NCI-H82 (cell line): ENCODE results near the gene PDILT.
"Not testable (repeated sequence)": the region's sequence is repeated elsewhere in the genome, so short reads cannot be mapped to it uniquely, and the experiment has no call there.

Source experiments
- DNase-seq: peaks from one replicate; lab custom pipeline; 2025; lab: John Stamatoyannopoulos, UW

PDILT gene, protein sequence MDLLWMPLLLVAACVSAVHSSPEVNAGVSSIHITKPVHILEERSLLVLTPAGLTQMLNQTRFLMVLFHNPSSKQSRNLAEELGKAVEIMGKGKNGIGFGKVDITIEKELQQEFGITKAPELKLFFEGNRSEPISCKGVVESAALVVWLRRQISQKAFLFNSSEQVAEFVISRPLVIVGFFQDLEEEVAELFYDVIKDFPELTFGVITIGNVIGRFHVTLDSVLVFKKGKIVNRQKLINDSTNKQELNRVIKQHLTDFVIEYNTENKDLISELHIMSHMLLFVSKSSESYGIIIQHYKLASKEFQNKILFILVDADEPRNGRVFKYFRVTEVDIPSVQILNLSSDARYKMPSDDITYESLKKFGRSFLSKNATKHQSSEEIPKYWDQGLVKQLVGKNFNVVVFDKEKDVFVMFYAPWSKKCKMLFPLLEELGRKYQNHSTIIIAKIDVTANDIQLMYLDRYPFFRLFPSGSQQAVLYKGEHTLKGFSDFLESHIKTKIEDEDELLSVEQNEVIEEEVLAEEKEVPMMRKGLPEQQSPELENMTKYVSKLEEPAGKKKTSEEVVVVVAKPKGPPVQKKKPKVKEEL

DNA sequence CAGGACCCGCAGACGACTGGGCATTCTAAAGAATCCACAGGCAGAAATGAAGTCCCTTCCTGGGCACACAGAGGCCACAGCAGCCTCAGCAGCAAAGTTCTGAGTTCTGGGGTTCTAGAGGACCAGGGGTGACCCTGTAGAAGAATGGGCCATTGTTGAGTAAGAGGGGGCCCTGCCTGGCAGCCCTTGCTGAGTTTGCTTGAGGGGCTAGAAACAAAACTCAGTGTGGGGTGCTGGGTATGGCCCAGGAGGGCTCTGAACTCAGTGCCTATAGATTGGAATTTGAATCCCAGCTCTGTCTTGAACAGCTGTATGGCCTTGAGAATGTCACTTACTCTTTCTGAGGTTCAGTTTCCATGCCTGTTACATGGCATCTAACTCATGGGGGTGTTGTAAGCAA lies at the start of gene PDILT:
PDILT (minus strand) TSS at position 101 of the 400 bp plus-strand sequence. CDS start 5,437 bp downstream, outside the sequence.
- DNase-seq = no peak

DNA sequence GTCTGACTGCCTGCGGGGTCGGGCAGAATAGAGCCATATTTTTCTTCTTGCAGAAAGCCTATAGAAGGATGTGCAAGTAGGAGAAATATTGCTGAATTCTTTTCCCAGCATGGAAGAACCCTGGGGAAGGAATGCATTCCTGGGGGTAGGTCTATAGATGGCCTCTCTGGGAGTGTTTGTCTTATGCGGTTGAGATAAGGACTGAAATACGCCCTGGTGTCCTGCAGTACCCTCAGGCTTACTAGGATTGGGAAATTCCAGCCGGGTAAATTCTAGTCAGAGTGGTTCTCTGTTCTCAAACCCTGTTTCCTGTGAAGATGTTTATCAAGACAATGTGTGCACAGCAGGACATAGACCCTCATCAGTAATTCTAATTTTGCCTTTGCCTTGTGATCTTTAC lies 49.1 kb upstream of the PDILT start:
- not testable (repeated sequence) for DNase-seq

DNA sequence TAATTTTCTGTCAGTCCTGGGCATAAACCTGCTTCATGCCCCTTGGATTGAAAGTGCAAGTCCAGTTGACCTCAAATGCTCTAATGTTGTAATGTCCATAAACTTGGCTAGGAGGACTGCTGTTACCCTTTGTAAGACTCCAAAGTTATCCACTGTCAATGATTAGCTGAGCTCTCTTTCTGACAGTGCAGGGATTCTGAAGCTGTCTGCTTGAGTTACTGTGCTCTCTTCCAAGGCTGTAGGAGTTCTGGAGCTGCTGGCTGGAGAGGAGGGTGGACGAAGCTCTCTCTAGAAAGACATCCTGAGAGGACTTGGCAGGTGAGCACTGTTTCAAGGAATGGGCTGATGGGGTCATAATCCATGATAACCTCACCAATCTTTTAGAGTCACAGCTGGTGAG lies 46.8 kb upstream of the PDILT start, which contains the start of gene ACSM2A:
ACSM2A (plus strand) TSS at position 158 of the 400 bp plus-strand sequence. CDS start 8,594 bp downstream, outside the sequence.
- not testable (repeated sequence) for DNase-seq

DNA sequence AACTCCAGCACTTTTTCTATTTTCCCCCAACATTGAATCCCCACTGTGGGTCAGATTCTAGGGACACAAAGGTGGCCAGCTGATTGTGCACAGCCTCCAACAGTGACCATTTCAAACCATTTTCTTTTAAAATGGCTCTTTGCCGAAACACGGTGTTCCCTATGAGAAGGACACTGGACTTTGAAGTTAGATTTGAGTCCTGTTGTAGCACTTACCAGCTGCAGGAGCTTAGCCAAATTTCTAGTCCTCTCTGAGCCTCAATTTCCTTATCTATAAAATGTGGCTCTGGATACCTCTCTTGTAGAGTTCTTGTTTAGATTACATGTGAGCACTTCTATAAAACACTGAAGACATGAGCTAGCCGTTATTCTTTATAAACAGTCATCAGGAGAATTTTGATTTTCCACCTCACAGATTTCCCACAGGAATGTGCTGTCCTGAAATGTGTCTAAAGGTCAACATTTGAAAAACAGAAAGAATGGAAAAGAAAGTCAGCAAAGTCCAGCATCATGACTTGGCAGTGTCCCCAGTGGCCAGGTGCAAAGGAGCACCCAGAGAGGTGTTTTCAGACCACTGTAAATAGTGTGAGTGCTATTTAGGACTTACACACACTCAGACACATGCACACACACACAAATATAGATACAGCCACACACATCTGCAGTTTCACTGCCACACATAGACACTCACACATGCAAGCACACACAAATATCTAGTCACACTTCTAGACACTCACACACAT lies 42.3 kb upstream of the PDILT start:
- DNase-seq = not testable (repeated sequence)

DNA sequence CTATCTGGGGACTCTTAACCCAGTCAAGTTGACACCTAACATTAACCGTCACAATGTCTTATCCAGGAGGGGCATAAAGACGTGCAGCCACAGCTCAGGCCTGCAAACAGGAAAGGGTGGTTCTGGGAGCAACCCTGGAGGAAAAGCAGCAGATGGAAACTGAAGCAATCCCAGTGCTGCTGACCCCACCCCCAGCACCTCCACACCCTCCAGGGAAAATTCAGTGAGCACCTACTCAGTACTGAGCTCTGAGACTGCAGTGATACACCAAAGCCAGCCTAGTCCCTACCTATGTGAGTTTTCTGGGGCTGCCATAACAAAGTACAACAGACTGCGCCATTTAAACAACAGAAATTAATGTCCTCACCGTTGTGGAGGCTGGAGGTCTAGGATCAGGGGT lies 37.3 kb upstream of the PDILT start:
- DNase-seq = not testable (repeated sequence)

DNA sequence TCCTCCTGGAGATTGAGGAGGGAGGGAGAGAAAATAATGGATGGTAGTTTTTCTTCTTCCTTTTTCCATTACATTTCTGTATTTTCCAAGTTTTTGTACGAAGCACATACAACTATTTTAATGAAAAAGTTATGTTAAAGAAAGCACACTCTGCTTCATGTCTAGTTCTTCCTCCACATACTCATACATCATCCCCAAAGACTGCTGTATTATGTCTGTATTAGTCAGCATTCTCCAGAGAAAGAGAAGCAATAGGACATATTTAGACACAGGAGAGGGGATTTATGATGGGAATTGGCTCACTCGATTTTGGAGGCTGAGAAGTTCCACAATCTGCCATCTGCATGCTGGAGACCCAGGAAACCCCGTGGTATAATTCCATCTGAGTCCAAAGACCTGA lies 36.7 kb upstream of the PDILT start:
- no peak for DNase-seq

DNA sequence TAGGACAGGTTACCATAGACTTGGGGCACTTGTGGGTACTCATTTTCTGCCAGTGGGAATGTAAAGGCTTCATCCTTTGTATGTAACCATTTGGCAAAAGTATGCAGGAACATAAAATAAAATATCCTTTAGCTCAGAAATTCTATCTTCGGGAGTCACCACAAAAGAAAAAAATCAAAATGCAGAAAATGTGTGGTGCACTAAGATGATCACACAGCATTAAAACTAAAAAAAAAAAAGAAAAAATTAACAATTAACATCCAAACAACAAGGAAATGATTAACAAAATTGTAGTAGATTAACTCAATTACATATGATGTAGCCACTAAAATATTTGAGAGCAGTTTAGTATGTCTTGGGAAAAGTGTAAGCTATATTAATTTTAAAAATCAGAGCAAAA lies 36.2 kb upstream of the PDILT start:
- not testable (repeated sequence) for DNase-seq

DNA sequence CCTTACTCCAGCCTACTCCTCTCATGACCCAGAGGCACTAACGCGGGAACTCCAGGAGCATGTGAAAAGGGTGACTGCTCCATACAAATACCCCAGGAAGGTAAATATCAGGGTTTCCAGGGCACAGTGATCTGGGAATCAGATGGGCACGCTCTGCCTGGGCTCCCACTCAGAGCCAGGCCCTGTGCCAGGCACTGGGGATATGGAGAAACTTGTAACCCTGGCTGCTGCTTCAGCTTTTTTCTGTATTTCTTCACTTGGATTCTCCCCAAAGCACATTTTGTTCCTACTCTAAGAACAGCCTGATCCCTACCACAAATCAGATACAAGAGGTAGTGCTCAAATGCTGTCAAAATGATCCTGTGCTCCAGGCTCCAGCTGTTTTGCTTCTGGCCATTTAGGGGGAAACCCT lies 35.3 kb upstream of the PDILT start:
- DNase-seq = not testable (repeated sequence)

DNA sequence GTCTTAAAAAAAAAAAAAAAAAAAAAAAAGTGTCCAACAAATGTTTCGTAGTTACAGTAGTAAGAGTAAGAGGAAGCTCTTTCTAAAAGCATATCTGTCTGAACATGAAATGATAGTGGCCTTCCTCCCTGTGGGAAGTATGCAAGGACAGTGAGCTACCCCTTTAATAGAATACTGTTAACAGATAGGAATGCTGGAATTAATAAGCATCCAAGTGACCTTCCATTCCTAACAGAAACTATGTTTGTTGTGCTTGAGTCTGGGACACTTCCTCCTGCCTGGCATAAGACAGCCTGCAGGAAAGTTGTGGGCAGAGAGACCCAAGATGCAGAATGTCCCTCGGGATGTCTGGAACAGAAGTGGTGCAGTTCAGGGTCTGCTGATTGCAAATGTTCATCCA lies 34.4 kb upstream of the PDILT start:
- not testable (repeated sequence) for DNase-seq

DNA sequence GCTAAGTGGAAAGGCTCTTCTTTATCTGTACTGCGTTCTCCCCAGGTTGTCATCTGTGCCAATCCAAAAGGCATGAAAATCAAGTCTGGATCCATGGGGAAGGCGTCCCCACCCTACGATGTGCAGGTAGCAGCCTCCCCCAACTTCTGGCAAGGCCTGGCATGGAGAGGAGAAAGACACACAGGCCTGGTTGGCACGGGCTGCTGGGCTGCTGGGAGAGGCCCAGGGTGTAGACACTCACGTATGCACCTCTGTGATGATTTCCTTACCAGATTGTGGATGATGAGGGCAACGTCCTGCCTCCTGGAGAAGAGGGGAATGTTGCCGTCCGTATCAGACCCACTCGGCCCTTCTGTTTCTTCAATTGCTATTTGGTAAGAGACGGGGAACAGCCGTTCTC lies 26.4 kb upstream of the PDILT start:
- no peak for DNase-seq

DNA sequence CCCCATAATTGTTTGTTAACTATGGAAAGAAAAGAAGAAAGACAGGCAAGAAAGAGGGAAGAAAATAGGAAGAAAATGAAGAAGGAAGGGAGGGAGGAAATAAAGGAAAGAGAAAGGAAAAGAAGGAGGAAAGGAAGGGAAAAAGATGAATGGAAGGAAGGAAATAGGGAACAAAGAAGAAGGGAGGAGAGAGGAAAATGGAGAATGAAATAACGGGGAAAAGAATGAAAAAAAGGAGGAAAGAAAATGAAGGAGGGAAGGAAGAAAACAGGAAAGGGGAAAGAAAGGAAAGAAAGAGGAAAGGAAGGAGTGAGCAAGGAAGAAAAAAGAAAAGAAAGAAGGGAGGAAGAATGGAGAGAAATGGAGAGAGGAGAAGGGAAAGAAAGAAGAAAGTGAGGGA lies 25.9 kb upstream of the PDILT start:
- DNase-seq = not testable (repeated sequence)

DNA sequence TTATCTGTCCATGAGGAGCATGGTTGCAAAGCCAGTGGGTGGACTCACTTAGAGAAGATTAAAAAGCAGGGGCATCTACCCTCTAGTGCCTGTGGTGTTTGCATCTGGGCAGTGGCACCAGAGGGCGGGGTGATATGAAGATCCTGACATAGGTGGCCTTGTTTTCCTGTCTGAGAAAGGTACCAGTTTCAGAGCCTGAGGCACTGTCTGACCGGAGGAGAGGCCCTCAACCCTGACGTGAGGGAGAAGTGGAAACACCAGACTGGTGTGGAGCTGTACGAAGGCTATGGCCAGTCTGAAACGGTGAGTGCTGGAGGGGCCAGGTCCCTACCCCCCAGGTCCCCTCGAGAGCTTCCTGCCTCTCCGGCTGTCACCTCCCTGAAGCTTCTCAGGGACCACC lies 25.0 kb upstream of the PDILT start:
- not testable (repeated sequence) for DNase-seq

DNA sequence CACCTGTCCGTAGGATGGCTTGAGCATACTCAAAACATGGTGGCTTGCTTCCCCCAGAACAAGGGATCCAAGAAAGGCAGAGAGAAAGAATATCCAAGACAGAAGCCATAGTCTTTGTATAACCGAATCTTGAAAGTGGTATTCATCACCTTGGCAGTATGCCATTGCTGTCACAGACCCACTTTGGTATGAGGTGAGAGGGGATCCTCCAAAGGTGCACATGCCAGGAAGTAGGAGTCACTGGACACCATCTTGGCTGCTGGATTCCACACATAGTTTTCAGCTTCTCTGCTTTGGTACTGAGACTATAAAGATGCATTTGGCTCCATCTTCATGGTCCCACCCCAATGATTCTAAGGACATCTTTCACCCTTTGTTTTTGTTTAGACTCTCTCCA lies 22.9 kb upstream of the PDILT start:
- DNase-seq = not testable (repeated sequence)

DNA sequence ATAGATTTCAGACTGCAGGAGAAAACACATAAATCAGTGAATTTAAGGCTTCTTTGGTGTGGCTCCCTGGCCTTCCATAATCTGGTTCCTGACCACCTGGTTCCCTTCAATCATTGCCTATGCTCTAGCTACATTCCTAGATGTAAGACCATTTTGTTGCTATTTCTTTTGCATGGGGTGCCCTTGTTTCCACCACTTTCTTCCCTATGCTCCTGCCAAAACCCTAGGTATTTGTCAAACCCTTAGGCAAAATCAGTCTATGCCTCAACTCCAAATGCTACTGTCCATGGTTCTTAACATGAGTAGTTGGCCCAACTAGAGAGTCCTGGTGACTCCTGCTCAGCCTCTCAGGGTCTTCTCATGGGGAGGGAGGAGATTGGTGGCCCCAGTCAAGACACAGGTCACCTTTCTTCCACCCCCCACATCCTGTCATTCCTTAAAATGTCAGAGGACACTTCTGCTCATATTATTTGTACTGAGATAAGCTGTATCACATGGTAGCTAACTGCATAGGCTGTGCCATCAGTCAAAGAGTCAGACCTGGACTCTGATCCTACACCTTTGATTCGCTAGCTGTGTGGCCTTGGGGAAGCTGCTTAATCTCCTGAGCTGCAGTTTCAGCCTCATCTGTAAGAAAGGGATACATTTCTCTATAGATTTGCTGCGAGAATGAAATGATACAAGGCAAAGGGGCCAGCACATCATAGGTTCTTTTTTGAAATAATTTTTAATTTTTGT lies 19.8 kb upstream of the PDILT start:
- DNase-seq = no peak

DNA sequence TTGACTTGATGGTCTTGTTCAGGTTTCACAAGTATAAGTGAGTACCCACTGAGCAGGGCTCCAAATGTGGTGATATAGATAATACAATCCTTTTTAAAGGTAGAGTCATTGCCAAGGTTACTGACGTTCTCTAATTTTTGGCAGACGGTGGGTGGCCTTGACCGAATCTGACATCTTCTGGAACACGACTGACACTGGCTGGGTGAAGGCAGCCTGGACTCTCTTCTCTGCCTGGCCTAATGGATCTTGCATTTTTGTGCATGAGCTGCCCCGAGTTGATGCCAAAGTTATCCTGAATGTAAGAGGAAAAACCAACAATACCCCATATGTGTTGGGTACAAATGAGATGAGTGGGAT lies 19.2 kb upstream of the PDILT start:
- not testable (repeated sequence) for DNase-seq

DNA sequence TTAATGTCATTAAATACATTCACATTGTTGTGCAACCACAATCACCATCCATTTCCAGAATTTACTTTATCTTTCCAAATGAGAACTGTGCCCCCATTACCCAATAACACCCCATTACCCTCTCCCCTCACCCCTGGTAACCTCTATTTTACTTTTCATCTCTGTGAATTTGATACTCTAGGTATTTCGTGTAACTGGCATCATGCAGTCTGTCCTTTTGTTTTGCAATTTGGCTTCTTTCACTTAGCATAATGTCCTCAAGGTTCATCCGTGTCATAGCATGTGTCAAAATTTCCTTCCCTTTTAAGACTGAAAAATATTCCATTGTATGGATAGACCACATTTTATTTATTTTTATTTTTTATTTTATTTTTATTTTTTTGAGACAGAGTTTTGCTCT lies 17.2 kb upstream of the PDILT start:
- DNase-seq = not testable (repeated sequence)

DNA sequence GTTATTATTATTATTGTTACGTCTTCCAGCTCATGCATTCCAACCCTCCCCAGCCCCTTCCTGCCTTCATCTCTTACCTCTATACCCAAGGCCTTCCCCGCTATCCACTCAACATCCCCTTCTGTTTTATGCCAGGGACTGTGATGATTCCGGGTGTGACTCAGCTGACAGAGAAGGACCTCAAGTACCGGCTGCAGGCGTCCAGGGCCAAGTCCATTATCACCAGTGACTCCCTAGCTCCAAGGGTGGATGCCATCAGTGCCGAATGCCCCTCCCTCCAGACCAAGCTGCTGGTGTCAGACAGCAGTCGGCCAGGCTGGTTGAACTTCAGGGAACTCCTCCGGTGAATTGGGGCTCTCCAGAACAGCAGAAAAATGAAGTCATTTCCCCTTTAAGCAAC lies 14.6 kb upstream of the PDILT start:
- not testable (repeated sequence) for DNase-seq

DNA sequence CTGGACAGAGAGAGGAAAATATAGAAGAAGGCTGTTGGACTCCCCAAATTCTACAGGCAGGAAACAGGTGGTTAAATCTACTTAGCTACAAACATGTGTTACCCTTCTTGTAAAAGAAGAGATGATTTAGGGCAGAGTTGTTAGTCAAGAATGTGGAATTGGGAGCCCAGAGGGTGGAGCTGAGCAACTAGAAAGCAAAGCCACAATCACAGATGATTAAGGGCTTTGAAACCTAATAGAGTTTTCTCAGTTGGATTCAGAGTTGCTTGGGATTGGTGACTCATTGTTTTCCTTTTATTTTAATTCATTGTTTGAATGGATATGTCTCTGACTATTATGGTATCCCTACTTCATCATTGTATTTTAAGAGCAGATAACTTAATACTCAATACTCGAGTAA lies 11.0 kb upstream of the PDILT start:
- no peak for DNase-seq

DNA sequence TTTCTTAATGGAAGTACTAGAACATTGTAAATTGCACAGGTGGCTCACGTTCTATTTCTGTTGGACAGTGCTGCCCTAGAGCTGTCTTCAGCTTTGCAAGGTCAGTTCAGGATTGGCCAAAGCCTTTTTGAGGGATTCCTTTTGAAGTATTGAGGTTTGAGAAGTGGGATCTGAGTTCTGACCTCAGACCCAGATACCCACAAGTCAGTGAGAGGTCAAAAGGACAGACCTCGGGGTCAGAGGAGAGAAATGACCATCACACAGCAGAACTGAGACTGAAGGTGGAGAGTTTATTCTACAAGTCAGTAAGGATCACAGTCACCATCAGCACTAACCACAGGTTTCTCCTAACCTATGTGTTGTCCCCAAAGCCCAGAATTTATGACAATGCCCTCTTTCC lies 6.5 kb upstream of the PDILT start:
- no peak for DNase-seq

DNA sequence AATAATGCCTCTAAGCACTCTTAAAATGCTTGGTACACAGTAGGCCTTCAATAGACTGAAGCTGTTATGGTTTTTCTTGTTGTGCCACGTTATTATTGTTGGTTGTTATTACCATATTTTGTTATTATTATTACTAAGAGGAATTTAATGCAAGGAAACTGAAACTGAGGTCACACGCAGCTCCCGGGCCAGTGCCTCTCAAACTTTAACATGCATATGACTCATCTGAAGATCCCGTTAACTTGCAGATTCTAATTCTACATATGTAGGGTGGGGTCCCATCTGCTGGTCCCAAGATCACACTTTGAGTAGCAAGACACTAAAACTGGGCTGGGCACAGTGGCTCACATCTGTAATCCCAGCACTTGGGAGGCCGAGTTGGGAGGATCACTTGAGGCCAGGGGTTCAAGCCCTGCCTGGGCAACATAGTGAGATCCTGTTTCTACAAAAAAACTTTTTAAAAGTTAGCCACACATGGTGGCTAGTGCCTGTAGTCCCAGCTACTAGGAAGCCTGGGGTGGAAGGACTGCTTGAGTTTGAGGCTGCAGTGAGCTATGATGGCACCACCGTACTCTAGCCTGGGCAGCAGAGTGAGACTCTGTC lies 5.7 kb upstream of the PDILT start:
- no peak for DNase-seq

DNA sequence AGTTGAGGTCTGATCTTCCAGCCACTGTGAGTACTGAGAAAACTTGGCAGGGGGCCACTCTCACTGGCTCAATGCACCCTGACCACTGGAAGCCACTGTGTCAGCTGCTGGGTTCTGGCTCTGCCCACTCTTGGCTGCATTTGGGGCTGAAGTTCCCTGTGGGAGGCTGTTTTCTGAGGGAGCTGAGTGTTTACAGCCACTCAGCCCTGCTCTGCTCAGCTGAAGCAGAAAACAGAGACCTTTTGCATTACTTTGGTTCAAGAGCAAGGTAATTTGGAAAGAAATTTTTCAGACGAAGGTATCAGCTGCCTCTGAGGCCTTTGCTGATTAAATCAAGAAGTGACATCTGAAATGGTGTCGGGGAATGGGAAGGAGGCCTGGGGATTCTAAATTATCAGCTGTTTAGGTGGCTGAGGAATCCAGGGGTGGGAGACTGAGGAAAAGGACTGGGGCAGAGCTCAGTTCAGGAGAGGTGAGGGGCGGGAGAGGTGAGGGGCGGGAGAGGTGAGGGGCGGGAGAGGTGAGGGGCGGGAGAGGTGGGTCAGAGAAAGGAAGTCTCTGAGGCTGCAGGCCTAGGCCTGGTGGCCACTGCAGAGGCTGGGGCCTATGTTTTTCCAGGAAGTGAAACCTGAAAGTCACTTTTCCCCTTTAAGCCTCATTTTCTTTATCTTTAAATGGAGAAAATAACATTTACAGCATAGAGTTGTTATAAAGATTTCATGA lies 5.0 kb upstream of the PDILT start, which contains the start of gene ACSM5:
ACSM5 (plus strand) TSS at position 137 of the 723 bp plus-strand sequence. CDS start 1,951 bp downstream, outside the sequence.
- DNase-seq = no peak
